HepG2 (cell line): Measurements from ENCODE around the gene TTYH1. TPM values are rescaled to one million over a fixed set of nuclear protein-coding genes. Genes with fewer than 3 reads are reported as not detected.

Source experiments
- ATAC-seq: fragments of 200-7000 bp; cut with Tn5 transposase; 3 replicates; pipeline ENCODE4 v1.9.1; 2020; ENCODE audit warnings: mild to moderate bottlenecking, moderate library complexity
- BruUV-seq: library from RNA; stranded (reverse); fragments of 400-500 nt; replicated peaks from 2 replicates; lab custom pipeline; 2021; lab: Mats Ljungman, UMichigan
- CTCF ChIA-PET: fragments of 300-600 bp; formaldehyde crosslinking; extraction: SDS; loops from one replicate; lab custom pipeline; 2021; ENCODE audit warnings: low total read pairs, inconsistent platforms, low intra/inter-chr PET ratio; lab: Yijun Ruan, JAX
- POLR2A ChIA-PET: fragments of 350-600 bp; sonication (Branson Sonifier 250); formaldehyde crosslinking; loops from one replicate; lab custom pipeline; 2020; ENCODE audit warnings: antibody characterized with exemption, inconsistent platforms; lab: Yijun Ruan, JAX
- DNase-seq: peaks from one replicate; pipeline ENCODE4 v3.0.0-alpha.2; 2015; ENCODE audit warnings: low spot score
- FAIRE-seq: peaks from 3 replicates; lab custom pipeline; 2011; peaks lifted over from hg19 to GRCh38; lab: Jason Lieb, UNC
- H2AFZ ChIP-seq: one replicate; pipeline ENCODE4 v1.6.1; 2011; ENCODE audit warnings: low read length, inconsistent platforms
- H3K27ac ChIP-seq: fragments of 300-600 bp; 3 replicates; pipeline ENCODE4 v1.8.0; 2011; ENCODE audit warnings: mixed run types, mild to moderate bottlenecking, mixed read lengths, low read length, inconsistent platforms; ENCODE audit not compliant: insufficient read depth; ENCODE audit errors: extremely low read length
- H3K27me3 ChIP-seq, 2 experiments: fragments of 200-600 bp in 1 of 2; 2 replicates in 1 of 2; 3 replicates in 1 of 2; pipeline versions ENCODE4 v1.6.0 to v1.8.0; 2011; ENCODE audit warnings: low read length in 2 of 2, mild to moderate bottlenecking in 2 of 2, moderate library complexity in 2 of 2, inconsistent platforms in 1 of 2; ENCODE audit not compliant: insufficient read depth in 2 of 2, control insufficient read depth in 1 of 2
- H3K36me3 ChIP-seq, 2 experiments: fragments of 200-600 bp in 1 of 2; replicated peaks in 1 of 2; 2 replicates in 1 of 2; 3 replicates in 1 of 2; pipeline versions ENCODE4 v1.5.1 to v1.8.0; 2011; ENCODE audit warnings: low read length in 2 of 2, inconsistent platforms in 1 of 2; ENCODE audit not compliant: insufficient read depth in 2 of 2, control insufficient read depth in 1 of 2
- H3K4me1 ChIP-seq: 2 replicates; pipeline ENCODE4 v1.5.1; 2012; ENCODE audit warnings: low read length, inconsistent platforms; ENCODE audit not compliant: insufficient read depth
- H3K4me2 ChIP-seq: 2 replicates; pipeline ENCODE4 v1.6.0; 2011; ENCODE audit warnings: low read depth, low read length, inconsistent platforms
- H3K4me3 ChIP-seq, 3 experiments: fragments of 200-600 bp in 1 of 3; sonication (generic), shearing (Covaris generic) in 1 of 3; replicated peaks in 1 of 3; 2 replicates each; pipeline ENCODE4 v1.5.1; 2011 to 2016; ENCODE audit warnings: low read length in 3 of 3, inconsistent platforms in 2 of 3, low read depth in 2 of 3, mild to moderate bottlenecking in 2 of 3, control low read depth in 1 of 3, mixed read lengths in 1 of 3; ENCODE audit not compliant: insufficient read depth in 1 of 3
- H3K79me2 ChIP-seq: one replicate; pipeline ENCODE4 v1.6.1; 2011; ENCODE audit warnings: low read length, inconsistent platforms; ENCODE audit not compliant: insufficient read depth
- H3K9ac ChIP-seq: 2 replicates; pipeline ENCODE4 v1.6.0; 2011; ENCODE audit warnings: mild to moderate bottlenecking, low read depth, low read length, inconsistent platforms; ENCODE audit not compliant: insufficient read depth
- H3K9me3 ChIP-seq: 2 replicates; pipeline ENCODE4 v1.5.1; 2012; ENCODE audit warnings: mild to moderate bottlenecking, low read length
- H4K20me1 ChIP-seq: 2 replicates; pipeline ENCODE4 v1.6.0; 2011; ENCODE audit warnings: inconsistent platforms, mild to moderate bottlenecking, low read length, moderate library complexity; ENCODE audit not compliant: insufficient read depth
- FOXK2 ChIP-seq: fragments of 450-650 bp; IDR thresholded peaks from 2 replicates; pipeline ENCODE4 v1.6.1; 2016
- PLRG1 ChIP-seq: fragments of 450-650 bp; conservative IDR thresholded peaks from 2 replicates; pipeline ENCODE4 v1.6.1; 2016
- SALL1 ChIP-seq: sonication (generic); formaldehyde crosslinking; IDR thresholded peaks from 2 replicates; pipeline ENCODE4 v1.8.0; 2022; ENCODE audit warnings: mild to moderate bottlenecking, missing genetic modification reagents
- SMC3 ChIP-seq: IDR thresholded peaks from 2 replicates; pipeline ENCODE4 v1.6.1; 2011; ENCODE audit warnings: low read length, improper control_type of control experiment
- SNAPC2 ChIP-seq: sonication (generic); formaldehyde crosslinking; IDR thresholded peaks from 2 replicates; pipeline ENCODE4 v1.8.1; 2022; ENCODE audit warnings: mild to moderate bottlenecking, missing genetic modification reagents
- ZSCAN25 ChIP-seq: sonication (generic); formaldehyde crosslinking; IDR thresholded peaks from 2 replicates; pipeline ENCODE4 v1.8.0; 2022; ENCODE audit warnings: mild to moderate bottlenecking, missing genetic modification reagents
- WGBS: methylation state at CpG from one replicate; pipeline ENCODE4 v1.1.6; 2017; ENCODE audit warnings: low lambda C conversion rate; 5-methylcytosine and 5-hydroxymethylcytosine counted together
- in situ Hi-C: cut with HindIII; loops from 2 replicates; pipeline ENCODE4 v1.10.0; 2017; ENCODE audit warnings: low pct_unique_long_range_greater_than_20kb; ENCODE audit not compliant: extremely low pct_ligation_motif_present
- intact Hi-C: fragments of 100-400 bp; cut with micrococcal nuclease; formaldehyde crosslinking; loops from one replicate; pipeline ENCODE4 v1.10.0; 2022; ENCODE audit not compliant: unreplicated experiment
- polyA plus RNA-seq, 8 experiments: library from polyadenylated mRNA; depleted of rRNA in 3 of 8; stranded (reverse) in 7 of 8; unstranded in 1 of 8; fragments of >200 nt; fragmentation: Illumina TruSeq in 4 of 8; extraction: Trizol in 4 of 8; gene quantifications; 2 replicates each; pipeline versions ENCODE4 v1.2.1 to v1.2.3, GENCODE V29; 2011 to 2016; ENCODE audit warnings: low read depth in 4 of 8, missing spikeins in 1 of 8, mixed read lengths in 1 of 8; ENCODE audit not compliant: insufficient read depth in 1 of 8
- total RNA-seq, 5 experiments: library from RNA; depleted of rRNA; stranded (reverse); fragments of >200 nt; fragmentation: Illumina TruSeq; extraction: Trizol; gene quantifications; 2 replicates each; pipeline ENCODE4 v1.2.3, GENCODE V29; 2016; ENCODE audit warnings: low read depth in 1 of 5
- TF ChIP-seq, protein P1 (sequence below): sonication (generic); formaldehyde crosslinking; IDR thresholded peaks from 2 replicates; pipeline ENCODE4 v1.5.0; 2020; ENCODE audit warnings: mild to moderate bottlenecking, missing genetic modification reagents
- TF ChIP-seq, protein P2 (sequence below): sonication (generic); formaldehyde crosslinking; IDR thresholded peaks from 2 replicates; pipeline ENCODE4 v1.5.1; 2020; ENCODE audit warnings: mild to moderate bottlenecking, missing genetic modification reagents, borderline replicate concordance
- TF ChIP-seq, protein P3 (sequence below): IDR thresholded peaks from 2 replicates; pipeline ENCODE4 v1.6.1; 2016; ENCODE audit warnings: missing compliant biosample characterization, missing genetic modification reagents, borderline replicate concordance
- TF ChIP-seq, protein P4 (sequence below): sonication (generic); formaldehyde crosslinking; IDR thresholded peaks from 2 replicates; pipeline ENCODE4 v1.5.0; 2020; ENCODE audit warnings: mild to moderate bottlenecking, missing genetic modification reagents, borderline replicate concordance

Gene TTYH1
- total and polyA plus RNA-seq, 2 of the 13 experiments (the other 11 are each of a cell fraction or from before 2014, with no cell fraction given): 6.9 to 19.9 TPM

DNA sequence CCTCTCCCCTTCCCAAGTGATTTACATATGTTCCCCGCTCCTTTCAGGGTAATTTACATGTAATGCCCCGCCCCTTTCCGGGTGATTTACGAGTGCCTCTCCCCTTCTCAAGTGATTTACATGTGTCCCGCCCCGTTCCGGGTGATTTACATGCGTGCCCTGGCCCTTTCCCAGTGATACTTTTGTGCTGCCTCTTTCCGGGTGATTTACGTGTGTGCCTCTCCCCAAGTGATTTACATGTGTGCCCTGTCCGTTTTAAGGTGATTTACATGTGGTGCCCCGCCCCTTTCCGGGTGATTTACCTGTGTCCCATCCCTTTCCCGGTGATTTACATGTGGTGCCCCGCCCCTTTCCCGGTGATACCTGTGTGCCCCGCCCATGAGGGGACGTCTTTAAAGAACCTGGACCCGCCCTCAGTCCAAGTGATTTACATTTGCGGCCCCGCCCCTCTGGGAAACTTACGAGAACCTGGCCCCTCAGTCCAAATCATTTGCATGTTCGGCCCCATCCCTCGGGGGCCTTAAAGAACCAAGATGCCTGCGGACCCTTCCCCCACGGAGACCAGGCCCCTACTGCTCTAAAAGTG lies 48.9 kb downstream of the TTYH1 start:
- CTCF ChIA-PET: no interaction called here
- Histone ChIP-seq H3K4me1 (peaks cover 21% of the 10 kb centered on the region), H3K27ac (peak overlapping the region; percentile 96), H3K27me3 (no peaks in the 10 kb centered on the region), H3K79me2 (peaks cover 10% of the 10 kb centered on the region), H3K36me3 (peaks cover 7 to 16% of the 10 kb centered on the region in 2 experiments; a peak in 3 of 5 replicates), H3K9ac (peak overlapping the region; percentile 80), H3K4me3 (peak overlapping the region; percentile 72 to 80 (median 77)), H4K20me1 (peaks cover under 1% of the 10 kb centered on the region; the same call in 1 of the 2 replicates), H3K4me2 (peak overlapping the region; percentile 94), H2AFZ (no peak overlapping the region), H3K9me3 (no peaks in the 10 kb centered on the region)
- POLR2A ChIA-PET: interaction anchor here (0.9 to 3.5 kb wide), 9 partner anchors 9 to 327 kb away, joined by 3 to 67 read pairs (median 10); partner anchors contain the start of genes CDC42EP5, CNOT3, LENG8 and MBOAT7
- intact Hi-C loops: no loop called here
- in situ Hi-C loops: no loop called here
- DNase-seq (peak; percentile 96), FAIRE-seq (no peak), ATAC-seq (peak; percentile 66)
- no TSS peak for BruUV-seq
- 2% methylated on average over 21 of the region's 26 CpGs for WGBS
- TF ChIP-seq SMC3: 0 out of 2 replicates have a peak, but pooled peaks have one; percentile 4
- 0 out of 2 replicates have a peak, but pooled peaks have one; percentile 5 for TF ChIP-seq FOXK2
- TF ChIP-seq, protein P1, sequence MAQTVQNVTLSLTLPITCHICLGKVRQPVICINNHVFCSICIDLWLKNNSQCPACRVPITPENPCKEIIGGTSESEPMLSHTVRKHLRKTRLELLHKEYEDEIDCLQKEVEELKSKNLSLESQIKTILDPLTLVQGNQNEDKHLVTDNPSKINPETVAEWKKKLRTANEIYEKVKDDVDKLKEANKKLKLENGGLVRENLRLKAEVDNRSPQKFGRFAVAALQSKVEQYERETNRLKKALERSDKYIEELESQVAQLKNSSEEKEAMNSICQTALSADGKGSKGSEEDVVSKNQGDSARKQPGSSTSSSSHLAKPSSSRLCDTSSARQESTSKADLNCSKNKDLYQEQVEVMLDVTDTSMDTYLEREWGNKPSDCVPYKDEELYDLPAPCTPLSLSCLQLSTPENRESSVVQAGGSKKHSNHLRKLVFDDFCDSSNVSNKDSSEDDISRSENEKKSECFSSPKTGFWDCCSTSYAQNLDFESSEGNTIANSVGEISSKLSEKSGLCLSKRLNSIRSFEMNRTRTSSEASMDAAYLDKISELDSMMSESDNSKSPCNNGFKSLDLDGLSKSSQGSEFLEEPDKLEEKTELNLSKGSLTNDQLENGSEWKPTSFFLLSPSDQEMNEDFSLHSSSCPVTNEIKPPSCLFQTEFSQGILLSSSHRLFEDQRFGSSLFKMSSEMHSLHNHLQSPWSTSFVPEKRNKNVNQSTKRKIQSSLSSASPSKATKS (CRISPR knock-in tag): no peak
- TF ChIP-seq ZSCAN25: no peak
- TF ChIP-seq PLRG1: no peak
- TF ChIP-seq, protein P2, sequence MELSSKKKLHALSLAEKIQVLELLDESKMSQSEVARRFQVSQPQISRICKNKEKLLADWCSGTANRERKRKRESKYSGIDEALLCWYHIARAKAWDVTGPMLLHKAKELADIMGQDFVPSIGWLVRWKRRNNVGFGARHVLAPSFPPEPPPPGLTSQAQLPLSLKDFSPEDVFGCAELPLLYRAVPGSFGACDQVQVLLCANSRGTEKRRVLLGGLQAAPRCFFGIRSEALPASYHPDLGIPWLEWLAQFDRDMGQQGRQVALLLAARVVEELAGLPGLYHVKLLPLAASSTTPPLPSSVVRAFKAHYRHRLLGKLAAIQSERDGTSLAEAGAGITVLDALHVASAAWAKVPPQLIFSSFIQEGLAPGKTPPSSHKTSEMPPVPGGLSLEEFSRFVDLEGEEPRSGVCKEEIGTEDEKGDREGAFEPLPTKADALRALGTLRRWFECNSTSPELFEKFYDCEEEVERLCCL (CRISPR knock-in tag): no peak
- peak; percentile 92; the same call in 1 of the 2 replicates for TF ChIP-seq SNAPC2 (CRISPR knock-in tag)
- TF ChIP-seq, protein P3, sequence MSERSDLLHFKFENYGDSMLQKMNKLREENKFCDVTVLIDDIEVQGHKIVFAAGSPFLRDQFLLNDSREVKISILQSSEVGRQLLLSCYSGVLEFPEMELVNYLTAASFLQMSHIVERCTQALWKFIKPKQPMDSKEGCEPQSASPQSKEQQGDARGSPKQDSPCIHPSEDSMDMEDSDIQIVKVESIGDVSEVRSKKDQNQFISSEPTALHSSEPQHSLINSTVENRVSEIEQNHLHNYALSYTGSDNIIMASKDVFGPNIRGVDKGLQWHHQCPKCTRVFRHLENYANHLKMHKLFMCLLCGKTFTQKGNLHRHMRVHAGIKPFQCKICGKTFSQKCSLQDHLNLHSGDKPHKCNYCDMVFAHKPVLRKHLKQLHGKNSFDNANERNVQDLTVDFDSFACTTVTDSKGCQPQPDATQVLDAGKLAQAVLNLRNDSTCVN (CRISPR knock-in tag): no peak
- TF ChIP-seq, protein P4, sequence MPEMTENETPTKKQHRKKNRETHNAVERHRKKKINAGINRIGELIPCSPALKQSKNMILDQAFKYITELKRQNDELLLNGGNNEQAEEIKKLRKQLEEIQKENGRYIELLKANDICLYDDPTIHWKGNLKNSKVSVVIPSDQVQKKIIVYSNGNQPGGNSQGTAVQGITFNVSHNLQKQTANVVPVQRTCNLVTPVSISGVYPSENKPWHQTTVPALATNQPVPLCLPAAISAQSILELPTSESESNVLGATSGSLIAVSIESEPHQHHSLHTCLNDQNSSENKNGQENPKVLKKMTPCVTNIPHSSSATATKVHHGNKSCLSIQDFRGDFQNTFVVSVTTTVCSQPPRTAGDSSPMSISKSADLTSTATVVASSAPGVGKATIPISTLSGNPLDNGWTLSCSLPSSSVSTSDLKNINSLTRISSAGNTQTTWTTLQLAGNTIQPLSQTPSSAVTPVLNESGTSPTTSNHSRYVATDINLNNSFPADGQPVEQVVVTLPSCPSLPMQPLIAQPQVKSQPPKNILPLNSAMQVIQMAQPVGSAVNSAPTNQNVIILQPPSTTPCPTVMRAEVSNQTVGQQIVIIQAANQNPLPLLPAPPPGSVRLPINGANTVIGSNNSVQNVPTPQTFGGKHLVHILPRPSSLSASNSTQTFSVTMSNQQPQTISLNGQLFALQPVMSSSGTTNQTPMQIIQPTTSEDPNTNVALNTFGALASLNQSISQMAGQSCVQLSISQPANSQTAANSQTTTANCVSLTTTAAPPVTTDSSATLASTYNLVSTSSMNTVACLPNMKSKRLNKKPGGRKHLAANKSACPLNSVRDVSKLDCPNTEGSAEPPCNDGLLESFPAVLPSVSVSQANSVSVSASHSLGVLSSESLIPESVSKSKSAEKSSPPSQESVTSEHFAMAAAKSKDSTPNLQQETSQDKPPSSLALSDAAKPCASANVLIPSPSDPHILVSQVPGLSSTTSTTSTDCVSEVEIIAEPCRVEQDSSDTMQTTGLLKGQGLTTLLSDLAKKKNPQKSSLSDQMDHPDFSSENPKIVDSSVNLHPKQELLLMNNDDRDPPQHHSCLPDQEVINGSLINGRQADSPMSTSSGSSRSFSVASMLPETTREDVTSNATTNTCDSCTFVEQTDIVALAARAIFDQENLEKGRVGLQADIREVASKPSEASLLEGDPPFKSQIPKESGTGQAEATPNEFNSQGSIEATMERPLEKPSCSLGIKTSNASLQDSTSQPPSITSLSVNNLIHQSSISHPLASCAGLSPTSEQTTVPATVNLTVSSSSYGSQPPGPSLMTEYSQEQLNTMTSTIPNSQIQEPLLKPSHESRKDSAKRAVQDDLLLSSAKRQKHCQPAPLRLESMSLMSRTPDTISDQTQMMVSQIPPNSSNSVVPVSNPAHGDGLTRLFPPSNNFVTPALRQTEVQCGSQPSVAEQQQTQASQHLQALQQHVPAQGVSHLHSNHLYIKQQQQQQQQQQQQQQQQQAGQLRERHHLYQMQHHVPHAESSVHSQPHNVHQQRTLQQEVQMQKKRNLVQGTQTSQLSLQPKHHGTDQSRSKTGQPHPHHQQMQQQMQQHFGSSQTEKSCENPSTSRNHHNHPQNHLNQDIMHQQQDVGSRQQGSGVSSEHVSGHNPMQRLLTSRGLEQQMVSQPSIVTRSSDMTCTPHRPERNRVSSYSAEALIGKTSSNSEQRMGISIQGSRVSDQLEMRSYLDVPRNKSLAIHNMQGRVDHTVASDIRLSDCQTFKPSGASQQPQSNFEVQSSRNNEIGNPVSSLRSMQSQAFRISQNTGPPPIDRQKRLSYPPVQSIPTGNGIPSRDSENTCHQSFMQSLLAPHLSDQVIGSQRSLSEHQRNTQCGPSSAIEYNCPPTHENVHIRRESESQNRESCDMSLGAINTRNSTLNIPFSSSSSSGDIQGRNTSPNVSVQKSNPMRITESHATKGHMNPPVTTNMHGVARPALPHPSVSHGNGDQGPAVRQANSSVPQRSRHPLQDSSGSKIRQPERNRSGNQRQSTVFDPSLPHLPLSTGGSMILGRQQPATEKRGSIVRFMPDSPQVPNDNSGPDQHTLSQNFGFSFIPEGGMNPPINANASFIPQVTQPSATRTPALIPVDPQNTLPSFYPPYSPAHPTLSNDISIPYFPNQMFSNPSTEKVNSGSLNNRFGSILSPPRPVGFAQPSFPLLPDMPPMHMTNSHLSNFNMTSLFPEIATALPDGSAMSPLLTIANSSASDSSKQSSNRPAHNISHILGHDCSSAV: 0 out of 2 replicates have a peak, but pooled peaks have one; percentile 43
- peak; percentile 40; the same call in 1 of the 2 replicates for TF ChIP-seq SALL1
